HFFc6 (cell line): ENCODE data around the gene PRICKLE2. TPM values are rescaled to one million over a fixed set of nuclear protein-coding genes. Genes with fewer than 3 reads are reported as not detected.
A peak's percentile ranks its signal among the peaks of the same experiment; 100 is the strongest.

Experiments
- DNase-seq: peaks from one replicate; pipeline ENCODE4 v3.0.0-alpha.2; 2018
- H3K27ac Mint-ChIP-seq: 2 replicates; pipeline ENCODE4 v1.8.0; 2020; ENCODE audit warnings: mild to moderate bottlenecking, mixed read lengths
- H3K27me3 Mint-ChIP-seq: 2 replicates; pipeline ENCODE4 v1.8.0; 2021; ENCODE audit warnings: mild to moderate bottlenecking, moderate library complexity, mixed read lengths; ENCODE audit not compliant: insufficient read depth
- H3K36me3 Mint-ChIP-seq: 2 replicates; pipeline ENCODE4 v1.8.0; 2021; ENCODE audit warnings: low read depth, mixed read lengths
- H3K4me1 Mint-ChIP-seq: 2 replicates; pipeline ENCODE4 v1.8.0; 2020; ENCODE audit warnings: low read depth, mixed read lengths
- H3K4me3 Mint-ChIP-seq: 2 replicates; pipeline ENCODE4 v1.8.0; 2020; ENCODE audit warnings: mild to moderate bottlenecking, moderate library complexity, mixed read lengths
- H3K9me3 Mint-ChIP-seq: 2 replicates; pipeline ENCODE4 v1.8.0; 2020; ENCODE audit warnings: mild to moderate bottlenecking, mixed read lengths
- CTCF ChIP-seq: fragments of 200-600 bp; sonication (generic); IDR thresholded peaks from 2 replicates; pipeline ENCODE4 v1.5.0; 2021; ENCODE audit warnings: antibody characterized with exemption, mild to moderate bottlenecking
- total RNA-seq, 6 experiments: library from RNA; stranded (reverse); fragmentation: NEBNext Ultra II Directional; extraction: Animal tissue kit (Norgen Biotek cat#: 25700); gene quantifications; 2 replicates in 1 of 6; 3 replicates in 5 of 6; pipeline ENCODE4 v1.2.3, GENCODE V29; 2021

The PRICKLE2 gene
- total RNA-seq, 6 experiments from 2014 or later = 14.0 to 21.7 (median 18.4) TPM

GRCh38 chr3:64166584-64167162 is 58.6 kb downstream of the PRICKLE2 start:
- DNase-seq = no peak
- peaks cover 22% of the 10 kb centered on the region for H3K36me3 Mint-ChIP-seq
- H3K4me1 Mint-ChIP-seq = peaks cover 61% of the 10 kb centered on the region
- no peak overlapping the region for H3K27ac Mint-ChIP-seq
- H3K27me3 Mint-ChIP-seq = peaks cover 1% of the 10 kb centered on the region
- peak; percentile 57 for TF ChIP-seq CTCF
- no peaks in the 10 kb centered on the region for H3K9me3 Mint-ChIP-seq
- no peak overlapping the region for H3K4me3 Mint-ChIP-seq

GRCh38 chr3:64164349-64164748 is 60.9 kb downstream of the PRICKLE2 start:
- peaks cover 70% of the 10 kb centered on the region for H3K4me1 Mint-ChIP-seq
- no peaks in the 10 kb centered on the region for H3K9me3 Mint-ChIP-seq
- peak overlapping the region; percentile 94 for H3K27ac Mint-ChIP-seq
- peaks cover 1% of the 10 kb centered on the region; the same call in 1 of the 2 replicates for H3K27me3 Mint-ChIP-seq
- peak; percentile 74 for DNase-seq
- TF ChIP-seq CTCF = no peak
- H3K36me3 Mint-ChIP-seq = peaks cover 31% of the 10 kb centered on the region
- H3K4me3 Mint-ChIP-seq = peak overlapping the region; percentile 48

- Mint-ChIP-seq H3K4me3 (peak overlapping the region; percentile 48; the same call in 1 of the 2 replicates), H3K27ac (peak overlapping the region; percentile 94), H3K36me3 (peaks cover 37% of the 10 kb centered on the region), H3K27me3 (peaks cover 1% of the 10 kb centered on the region; the same call in 1 of the 2 replicates), H3K9me3 (no peaks in the 10 kb centered on the region), H3K4me1 (peaks cover 76% of the 10 kb centered on the region)
- peak; percentile 90 for DNase-seq
- TF ChIP-seq CTCF = no peak
These were observed 61.5 kb downstream of the PRICKLE2 start for GRCh38 chr3:64163755-64164148.

DNA sequence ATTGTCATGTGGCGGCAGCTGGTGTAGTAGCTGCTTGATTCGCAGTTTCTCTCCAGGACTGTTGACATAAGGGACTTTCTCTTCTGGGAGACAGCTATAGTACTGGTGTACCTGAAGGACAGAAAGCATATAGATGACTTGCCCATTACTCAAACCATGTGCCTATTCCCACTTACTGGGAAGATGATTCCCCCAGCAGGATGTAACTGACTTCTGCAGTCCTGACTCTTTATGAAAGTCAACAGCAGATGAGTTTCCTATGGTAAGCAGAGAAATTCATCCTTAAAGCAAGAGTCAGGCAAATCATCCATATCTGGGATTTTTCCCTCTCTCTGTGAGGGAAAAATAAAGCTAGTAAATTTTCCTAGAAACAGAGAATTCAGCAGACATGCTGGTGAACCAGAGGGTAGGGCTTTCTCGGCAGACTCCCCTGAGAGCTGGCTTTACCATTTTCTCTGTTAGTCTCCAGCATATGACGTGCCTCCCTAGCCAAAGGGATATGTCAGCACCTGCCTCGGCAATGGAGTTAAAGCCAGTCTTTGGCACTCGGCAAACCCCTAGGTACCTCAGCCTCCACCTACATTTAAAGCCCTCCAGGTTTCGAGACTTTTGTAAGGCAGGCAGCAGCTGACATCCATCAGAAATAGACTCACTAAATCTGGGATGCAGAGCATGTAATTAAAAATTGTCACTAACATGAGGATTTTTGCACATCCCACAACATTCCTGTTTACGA is 62.1 kb downstream of the PRICKLE2 start:
- Mint-ChIP-seq H3K9me3 (no peaks in the 10 kb centered on the region), H3K27ac (peak overlapping the region; percentile 94), H3K36me3 (peaks cover 42% of the 10 kb centered on the region), H3K27me3 (peaks cover 1% of the 10 kb centered on the region), H3K4me1 (peaks cover 82% of the 10 kb centered on the region), H3K4me3 (0 out of 2 replicates have a peak overlapping the region, but pooled peaks have one; percentile 48)
- no peak for TF ChIP-seq CTCF
- DNase-seq = no peak

DNA sequence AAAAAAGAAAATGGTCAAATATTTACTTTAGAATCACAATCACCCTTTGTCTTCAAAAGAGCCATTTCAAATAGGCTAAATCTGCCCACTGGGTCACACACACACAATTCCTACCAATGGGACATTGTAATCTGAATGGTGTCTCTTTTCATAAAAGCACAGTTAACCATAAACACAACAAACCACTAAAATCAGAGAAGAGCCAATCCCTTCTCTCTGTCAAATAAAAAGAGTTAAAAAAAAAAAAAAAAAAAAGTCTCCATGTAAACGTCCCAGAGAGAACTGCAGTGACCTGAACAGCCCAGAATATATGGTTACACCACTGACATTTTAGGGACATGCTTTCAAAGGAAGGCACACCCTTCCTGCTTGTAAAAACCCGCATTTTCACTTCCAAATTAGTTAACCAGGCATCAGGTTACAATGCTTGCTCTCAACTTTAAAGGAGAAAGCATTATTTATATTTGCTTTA is 63.7 kb downstream of the PRICKLE2 start:
- H3K27me3 Mint-ChIP-seq = peaks cover 1% of the 10 kb centered on the region
- TF ChIP-seq CTCF = no peak
- H3K4me1 Mint-ChIP-seq = peaks cover 79% of the 10 kb centered on the region
- no peak overlapping the region for H3K4me3 Mint-ChIP-seq
- H3K9me3 Mint-ChIP-seq = no peaks in the 10 kb centered on the region
- DNase-seq = no peak
- peak overlapping the region; percentile 17; the same call in 1 of the 2 replicates for H3K27ac Mint-ChIP-seq
- H3K36me3 Mint-ChIP-seq = peaks cover 57% of the 10 kb centered on the region
